Stomach (tissue), 9 donors: ENCODE results near the gene SOAT2. TPM values are rescaled to one million over a fixed set of nuclear protein-coding genes. Genes with fewer than 3 reads are reported as not detected.

Source experiments
- DNase-seq, 2 donors: peaks; one replicate each; pipeline versions ENCODE4 v3.0.0 to v3.0.0-alpha.2; 2013 to 2019
- H3K27ac ChIP-seq, 5 donors: fragments of 200-600 bp in 4 of 5; sonication (generic) in 4 of 5; one replicate each; pipeline ENCODE4 v1.5.1; 2013 to 2019; ENCODE audit warnings: mild to moderate bottlenecking in 1 of 5, moderate library complexity in 1 of 5
- H3K27me3 ChIP-seq, 3 donors: fragments of 200-600 bp; sonication (generic); one replicate each; pipeline ENCODE4 v1.5.1; 2017 to 2019; ENCODE audit warnings: mixed run types in 1 of 3
- H3K36me3 ChIP-seq, 4 donors: fragments of 200-600 bp; sonication (generic); 1 replicate in 3 of 4; 2 replicates in 1 of 4; pipeline ENCODE4 v1.5.1; 2016 to 2019
- H3K4me1 ChIP-seq, 4 donors: fragments of 200-600 bp; sonication (generic); one replicate each; pipeline ENCODE4 v1.5.1; 2016 to 2019
- H3K4me3 ChIP-seq, 4 donors: fragments of 200-600 bp; sonication (generic) in 3 of 4; one replicate each; pipeline ENCODE4 v1.5.1; 2016 to 2019; ENCODE audit warnings: mild to moderate bottlenecking in 1 of 4
- H3K9me3 ChIP-seq, 4 donors: fragments of 200-600 bp; sonication (generic); one replicate each; pipeline ENCODE4 v1.5.1; 2016 to 2019
- EP300 ChIP-seq: sonication (generic); formaldehyde crosslinking; IDR thresholded peaks from one replicate; pipeline ENCODE4 v1.6.1; 2017; ENCODE audit warnings: antibody characterized with exemption
- POLR2A ChIP-seq, 4 donors: fragments of 450-650 bp; IDR thresholded peaks; one replicate each; pipeline ENCODE4 v1.6.1; 2016; ENCODE audit warnings: antibody characterized with exemption in 4 of 4, control low read depth in 2 of 4, mild to moderate bottlenecking in 1 of 4, moderate library complexity in 1 of 4
- POLR2AphosphoS5 ChIP-seq, 3 donors: sonication (generic); formaldehyde crosslinking; IDR thresholded peaks; one replicate each; pipeline ENCODE4 v1.6.1; 2016; ENCODE audit warnings: antibody characterized with exemption in 3 of 3
- WGBS, 5 donors: extraction: QIAGEN DNeasy Blood & Tissue Kit in 3 of 5; methylation state at CpG; one replicate each; pipeline versions ENCODE4 v1.1.5 to v1.1.7; 2013 to 2018; 5-methylcytosine and 5-hydroxymethylcytosine counted together
- intact Hi-C: fragments of 100-400 bp; cut with DNase I; formaldehyde crosslinking; loops from one replicate; pipeline ENCODE4 v1.15.1; 2023; ENCODE audit warnings: low total_unique reads
- polyA plus RNA-seq, 3 donors: library from polyadenylated mRNA; stranded (reverse); fragments of 200-250 nt; gene quantifications; one replicate each; pipeline ENCODE4 v1.2.3, GENCODE V29; 2013
- total RNA-seq, 5 donors: library from RNA; depleted of rRNA; stranded (reverse); fragments of >200 nt; gene quantifications; one replicate each; pipeline versions ENCODE4 v1.1.0 to v1.2.3, GENCODE V29; 2014 to 2016
- TF ChIP-seq, protein P1 (sequence below), 7 experiments: fragments of 450-650 bp in 4 of 7; fragments of 200-600 bp in 3 of 7; sonication (generic) in 3 of 7; IDR thresholded peaks; one replicate each; pipeline ENCODE4 v1.5.1; 2016 to 2019; ENCODE audit warnings: antibody characterized with exemption in 7 of 7, control low read depth in 2 of 7, mild to moderate bottlenecking in 1 of 7
- donor health status: healthy with polysubstance abuse.
- donor health status: Bipolar disorder and iron deficiency.
- donor health status: healthy.

Gene SOAT2
- total and polyA plus RNA-seq, 8 donors: 0.28 to 0.92 TPM; not detected in 6

DNA sequence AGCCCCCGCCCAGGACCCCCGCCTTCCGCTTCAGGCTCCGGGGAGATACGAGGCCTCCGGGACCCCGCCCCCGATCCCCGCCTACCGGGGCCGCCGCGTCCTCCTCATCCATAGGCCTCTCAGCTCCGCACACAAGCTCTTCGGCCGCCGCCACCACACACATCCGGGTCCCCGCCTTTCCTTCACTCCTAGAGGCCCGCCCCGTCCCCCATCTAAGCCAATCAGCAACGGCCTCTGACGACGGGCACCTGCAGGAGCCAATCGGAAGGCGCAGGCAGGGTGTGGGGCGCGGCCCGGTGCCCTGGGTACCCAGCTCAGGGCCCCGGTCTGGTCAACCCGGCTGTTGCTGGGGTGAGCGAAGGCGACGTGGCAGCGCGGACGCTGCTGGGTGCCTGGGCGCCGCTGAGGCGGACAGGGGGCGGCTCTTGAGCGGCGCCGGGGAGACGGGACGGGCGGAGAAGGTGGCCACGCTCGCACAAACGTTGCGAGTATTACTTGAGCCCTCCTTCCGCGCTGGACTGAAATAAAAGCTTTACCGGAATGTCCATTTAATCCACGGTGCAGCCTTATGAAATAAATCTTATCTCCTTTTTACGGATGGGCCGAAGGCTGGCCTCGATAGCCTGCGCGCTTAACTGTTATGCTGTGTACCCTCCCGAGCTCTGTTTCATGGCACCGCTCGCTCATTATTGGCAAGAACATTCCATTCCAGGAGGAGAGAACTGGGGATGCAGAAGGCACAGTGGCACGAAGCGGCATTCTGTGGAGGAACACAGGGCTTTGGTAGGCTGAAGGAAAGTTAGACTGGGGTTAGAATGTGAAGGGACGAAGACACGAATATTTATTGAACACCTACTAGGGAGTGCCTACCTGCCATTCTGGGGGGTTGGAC is 23.8 kb upstream of the SOAT2 start, which contains the start of gene SPRYD3:
SPRYD3 (minus strand) TSS at position 165 of the 892 bp plus-strand sequence; CDS start at position 108, 57 bp downstream.
- peak within 1 kb of the TSS; percentile 89 to 95 (median 94) for H3K27ac ChIP-seq
- intact Hi-C loops: no loop called here
- peak in 2 of 4 donors; percentile 13 to 40 for TF ChIP-seq POLR2A (IDR thresholded peaks at IDR 0.05)
- peak; percentile 53 to 96 (median 96) for TF ChIP-seq POLR2AphosphoS5 (IDR thresholded peaks at IDR 0.05)
- TF ChIP-seq EP300: no peak
- TF ChIP-seq, protein P1, sequence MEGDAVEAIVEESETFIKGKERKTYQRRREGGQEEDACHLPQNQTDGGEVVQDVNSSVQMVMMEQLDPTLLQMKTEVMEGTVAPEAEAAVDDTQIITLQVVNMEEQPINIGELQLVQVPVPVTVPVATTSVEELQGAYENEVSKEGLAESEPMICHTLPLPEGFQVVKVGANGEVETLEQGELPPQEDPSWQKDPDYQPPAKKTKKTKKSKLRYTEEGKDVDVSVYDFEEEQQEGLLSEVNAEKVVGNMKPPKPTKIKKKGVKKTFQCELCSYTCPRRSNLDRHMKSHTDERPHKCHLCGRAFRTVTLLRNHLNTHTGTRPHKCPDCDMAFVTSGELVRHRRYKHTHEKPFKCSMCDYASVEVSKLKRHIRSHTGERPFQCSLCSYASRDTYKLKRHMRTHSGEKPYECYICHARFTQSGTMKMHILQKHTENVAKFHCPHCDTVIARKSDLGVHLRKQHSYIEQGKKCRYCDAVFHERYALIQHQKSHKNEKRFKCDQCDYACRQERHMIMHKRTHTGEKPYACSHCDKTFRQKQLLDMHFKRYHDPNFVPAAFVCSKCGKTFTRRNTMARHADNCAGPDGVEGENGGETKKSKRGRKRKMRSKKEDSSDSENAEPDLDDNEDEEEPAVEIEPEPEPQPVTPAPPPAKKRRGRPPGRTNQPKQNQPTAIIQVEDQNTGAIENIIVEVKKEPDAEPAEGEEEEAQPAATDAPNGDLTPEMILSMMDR (IDR thresholded peaks at IDR 0.05): no peak
- H3K4me1 ChIP-seq: peaks cover 19 to 53% (median 44%) of the 10 kb centered on the region in 4 donors
- H3K9me3 ChIP-seq: no peaks in the 10 kb centered on the region
- peak within 1 kb of the TSS; percentile 73 to 85 (median 82) for H3K4me3 ChIP-seq
- peaks cover 10 to 31% (median 28%) of the 10 kb centered on the region in 4 donors for H3K36me3 ChIP-seq
- no peaks in the 10 kb centered on the region for H3K27me3 ChIP-seq
- DNase-seq: peak; percentile 97 to 99
- 1 to 4% (median 2%) methylated on average over 39 to 67 of the region's 67 CpGs for WGBS, 5 donors

DNA sequence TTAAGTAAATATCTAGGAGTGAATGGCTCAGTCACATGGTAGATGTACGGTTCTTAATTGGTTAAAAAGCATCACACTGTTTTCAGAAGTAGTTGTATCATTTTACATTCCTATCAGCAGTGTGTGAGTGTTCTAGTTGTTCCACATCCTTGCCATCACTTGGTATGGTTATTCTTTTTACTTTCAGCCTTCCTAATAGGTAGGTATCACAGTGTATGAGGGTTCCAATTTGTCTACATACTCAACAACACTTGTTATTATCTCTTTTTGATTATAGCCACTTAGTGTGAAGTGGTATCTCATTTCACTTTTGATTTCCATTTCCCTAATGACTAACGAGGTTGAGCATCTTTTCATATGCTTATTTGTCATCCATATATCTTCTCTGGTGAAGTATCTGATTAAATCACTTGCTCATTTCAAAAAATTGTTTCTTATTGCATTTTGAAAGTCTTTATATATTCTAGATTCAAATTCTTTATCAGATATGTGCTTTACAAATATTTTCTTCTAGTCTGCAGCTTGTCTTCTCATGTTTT is 20.6 kb upstream of the SOAT2 start:
- H3K4me3 ChIP-seq: no peak overlapping the region
- H3K9me3 ChIP-seq: no peaks in the 10 kb centered on the region
- DNase-seq: no peak
- H3K4me1 ChIP-seq: peaks cover 10 to 24% (median 22%) of the 10 kb centered on the region in 4 donors
- no peaks in the 10 kb centered on the region for H3K36me3 ChIP-seq
- no peaks in the 10 kb centered on the region for H3K27me3 ChIP-seq
- intact Hi-C loops: no loop called here
- 64 to 73% (median 66%) methylated on average over 2 of the region's 2 CpGs for WGBS, 5 donors
- TF ChIP-seq EP300 (no peak), POLR2A (IDR thresholded peaks at IDR 0.05) (no peak), POLR2AphosphoS5 (IDR thresholded peaks at IDR 0.05) (no peak)
- TF ChIP-seq, protein P1 (IDR thresholded peaks at IDR 0.05): no peak
- H3K27ac ChIP-seq: no peak overlapping the region

DNA sequence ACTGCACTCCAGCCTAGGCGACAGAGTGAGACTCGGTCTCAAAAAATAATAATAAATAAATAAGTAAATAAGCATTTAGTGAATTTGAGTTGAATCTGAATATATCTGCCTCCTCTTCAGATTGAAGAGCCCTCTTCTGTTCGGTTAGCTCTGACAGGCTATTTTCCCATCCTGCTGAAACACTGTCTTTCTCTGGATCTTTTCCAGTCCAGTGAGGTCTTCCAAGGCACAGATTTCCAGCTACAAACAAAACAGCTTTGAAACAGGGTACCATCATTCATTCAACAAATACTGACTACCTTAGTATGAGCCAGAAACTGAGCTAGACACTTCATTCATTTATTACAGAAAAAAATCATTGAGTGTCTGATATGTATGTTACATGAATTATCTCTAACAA is 16.9 kb upstream of the SOAT2 start:
- H3K27me3 ChIP-seq: no peaks in the 10 kb centered on the region
- TF ChIP-seq POLR2A (IDR thresholded peaks at IDR 0.05) (no peak), EP300 (no peak)
- no peaks in the 10 kb centered on the region for H3K9me3 ChIP-seq
- no peak overlapping the region for H3K27ac ChIP-seq
- no peak overlapping the region for H3K4me3 ChIP-seq
- no peaks in the 10 kb centered on the region for H3K4me1 ChIP-seq
- WGBS, 5 donors: 79 to 89% (median 86%) methylated on average over 3 of the region's 3 CpGs
- H3K36me3 ChIP-seq: no peaks in the 10 kb centered on the region
- intact Hi-C loops: no loop called here
- DNase-seq: no peak

DNA sequence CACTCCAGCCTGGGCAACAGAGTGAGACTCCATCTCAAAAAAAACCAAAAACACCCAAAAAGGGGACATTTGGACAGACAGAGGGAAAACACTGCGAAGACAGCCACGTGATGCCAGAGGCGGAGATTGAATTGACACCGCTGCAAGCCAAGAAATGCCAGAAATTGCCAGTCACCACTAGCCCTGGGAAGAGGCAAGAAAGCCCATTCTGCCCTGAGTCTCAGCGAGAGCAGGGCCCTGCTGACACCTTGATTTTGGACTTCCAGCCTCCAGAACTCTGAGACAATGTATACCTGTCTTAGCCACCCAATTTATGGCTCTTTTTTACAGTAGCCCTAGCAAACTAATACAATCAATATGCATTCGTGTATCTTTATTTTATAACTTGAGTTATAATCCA is 13.2 kb upstream of the SOAT2 start:
- Histone ChIP-seq H3K27me3 (no peaks in the 10 kb centered on the region), H3K36me3 (no peaks in the 10 kb centered on the region), H3K27ac (no peak overlapping the region), H3K9me3 (no peaks in the 10 kb centered on the region), H3K4me1 (peaks cover 0 to 3% (median 0%) of the 10 kb centered on the region in 4 donors), H3K4me3 (no peak overlapping the region)
- no peak for TF ChIP-seq POLR2AphosphoS5 (IDR thresholded peaks at IDR 0.05)
- TF ChIP-seq, protein P1 (IDR thresholded peaks at IDR 0.05): no peak
- no peak for TF ChIP-seq EP300
- no peak for TF ChIP-seq POLR2A (IDR thresholded peaks at IDR 0.05)
- 90 to 97% (median 95%) methylated on average over 6 of the region's 6 CpGs for WGBS, 5 donors
- intact Hi-C loops: no loop called here
- no peak for DNase-seq
